ENCODE measurements around the gene FBXO2. TPM values are rescaled to one million over a fixed set of nuclear protein-coding genes. Genes with fewer than 3 reads are reported as not detected.

FBXO2 gene
- total RNA-seq, 1 experiment from 2014 or later: 131 TPM

- intact Hi-C loops (cut with micrococcal nuclease; ENCODE audit: unreplicated experiment) (no loop called here), in situ Hi-C loops (cut with HindIII; ENCODE audit: low pct_unique_long_range_greater_than_20kb, low sequenced_read_pairs) (no loop called here)
- no TSS peak for BruUV-seq (replicated peaks)
- ChIA-PET POLR2A (no interaction called here), CTCF (no interaction called here)
- H3K27ac ChIP-seq (ENCODE audit: low read length): no peak overlapping the region
- DNase-seq (ENCODE audit: low read depth, low spot score) (no peak), ATAC-seq (no peak; the same call in 1 of the 2 replicates)
- no peaks in the 10 kb centered on the region; the same call in 1 of the 2 replicates for H3K36me3 ChIP-seq (ENCODE audit: control insufficient read depth, insufficient read depth, low read length)
- H3K27me3 ChIP-seq (ENCODE audit: control insufficient read depth, insufficient read depth, low read length): no peaks in the 10 kb centered on the region; the same call in 1 of the 2 replicates
- H3K9me3 ChIP-seq (ENCODE audit: control insufficient read depth, insufficient read depth, low read depth, low read length): no peaks in the 10 kb centered on the region
- peaks cover 7% of the 10 kb centered on the region; the same call in 1 of the 2 replicates for H3K4me1 ChIP-seq (ENCODE audit: control insufficient read depth, insufficient read depth, low read length)
- no peak for TF ChIP-seq POLR2AphosphoS5 (IDR thresholded peaks at IDR 0.05; ENCODE audit: low read depth, low read length)
- TF ChIP-seq, protein P1, sequence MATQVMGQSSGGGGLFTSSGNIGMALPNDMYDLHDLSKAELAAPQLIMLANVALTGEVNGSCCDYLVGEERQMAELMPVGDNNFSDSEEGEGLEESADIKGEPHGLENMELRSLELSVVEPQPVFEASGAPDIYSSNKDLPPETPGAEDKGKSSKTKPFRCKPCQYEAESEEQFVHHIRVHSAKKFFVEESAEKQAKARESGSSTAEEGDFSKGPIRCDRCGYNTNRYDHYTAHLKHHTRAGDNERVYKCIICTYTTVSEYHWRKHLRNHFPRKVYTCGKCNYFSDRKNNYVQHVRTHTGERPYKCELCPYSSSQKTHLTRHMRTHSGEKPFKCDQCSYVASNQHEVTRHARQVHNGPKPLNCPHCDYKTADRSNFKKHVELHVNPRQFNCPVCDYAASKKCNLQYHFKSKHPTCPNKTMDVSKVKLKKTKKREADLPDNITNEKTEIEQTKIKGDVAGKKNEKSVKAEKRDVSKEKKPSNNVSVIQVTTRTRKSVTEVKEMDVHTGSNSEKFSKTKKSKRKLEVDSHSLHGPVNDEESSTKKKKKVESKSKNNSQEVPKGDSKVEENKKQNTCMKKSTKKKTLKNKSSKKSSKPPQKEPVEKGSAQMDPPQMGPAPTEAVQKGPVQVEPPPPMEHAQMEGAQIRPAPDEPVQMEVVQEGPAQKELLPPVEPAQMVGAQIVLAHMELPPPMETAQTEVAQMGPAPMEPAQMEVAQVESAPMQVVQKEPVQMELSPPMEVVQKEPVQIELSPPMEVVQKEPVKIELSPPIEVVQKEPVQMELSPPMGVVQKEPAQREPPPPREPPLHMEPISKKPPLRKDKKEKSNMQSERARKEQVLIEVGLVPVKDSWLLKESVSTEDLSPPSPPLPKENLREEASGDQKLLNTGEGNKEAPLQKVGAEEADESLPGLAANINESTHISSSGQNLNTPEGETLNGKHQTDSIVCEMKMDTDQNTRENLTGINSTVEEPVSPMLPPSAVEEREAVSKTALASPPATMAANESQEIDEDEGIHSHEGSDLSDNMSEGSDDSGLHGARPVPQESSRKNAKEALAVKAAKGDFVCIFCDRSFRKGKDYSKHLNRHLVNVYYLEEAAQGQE (IDR thresholded peaks at IDR 0.05; ENCODE audit: insufficient read depth in 1 of 2, low read depth in 2 of 2, low read length in 1 of 2): no peak
- no peak for TF ChIP-seq CTCF (IDR thresholded peaks at IDR 0.05)
- TF ChIP-seq TCF7L2 (IDR thresholded peaks at IDR 0.05; ENCODE audit: low read depth, low read length): no peak
- TF ChIP-seq SIN3A (IDR thresholded peaks at IDR 0.05; ENCODE audit: borderline replicate concordance, insufficient read depth, low read depth, low read length): no peak
- no peak overlapping the region for H3K4me3 ChIP-seq (ENCODE audit: low read depth in 2 of 2, low read length in 2 of 2)
Observed at GRCh38 chr1:11693917-11694316, 39.7 kb upstream of the FBXO2 start.

- Histone ChIP-seq H3K9me3 (ENCODE audit: control insufficient read depth, insufficient read depth, low read depth, low read length) (no peaks in the 10 kb centered on the region), H3K27me3 (ENCODE audit: control insufficient read depth, insufficient read depth, low read length) (no peaks in the 10 kb centered on the region; the same call in 1 of the 2 replicates), H3K4me3 (ENCODE audit: low read depth in 2 of 2, low read length in 2 of 2) (no peak overlapping the region), H3K36me3 (ENCODE audit: control insufficient read depth, insufficient read depth, low read length) (no peaks in the 10 kb centered on the region; the same call in 1 of the 2 replicates), H3K27ac (ENCODE audit: low read length) (no peak overlapping the region), H3K4me1 (ENCODE audit: control insufficient read depth, insufficient read depth, low read length) (peaks cover 7% of the 10 kb centered on the region; the same call in 1 of the 2 replicates)
- ChIA-PET POLR2A (no interaction called here), CTCF (no interaction called here)
- DNase-seq (ENCODE audit: low read depth, low spot score): no peak
- in situ Hi-C loops (cut with HindIII; ENCODE audit: low pct_unique_long_range_greater_than_20kb, low sequenced_read_pairs) (no loop called here), intact Hi-C loops (cut with micrococcal nuclease; ENCODE audit: unreplicated experiment) (no loop called here)
- peak; percentile 52; the same call in 1 of the 2 replicates for ATAC-seq
- BruUV-seq (replicated peaks): no TSS peak
- TF ChIP-seq TCF7L2 (IDR thresholded peaks at IDR 0.05; ENCODE audit: low read depth, low read length): no peak
- TF ChIP-seq POLR2AphosphoS5 (IDR thresholded peaks at IDR 0.05; ENCODE audit: low read depth, low read length): no peak
- TF ChIP-seq CTCF (IDR thresholded peaks at IDR 0.05): no peak
- TF ChIP-seq SIN3A (IDR thresholded peaks at IDR 0.05; ENCODE audit: borderline replicate concordance, insufficient read depth, low read depth, low read length): no peak
- TF ChIP-seq, protein P1 (IDR thresholded peaks at IDR 0.05; ENCODE audit: insufficient read depth in 1 of 2, low read depth in 2 of 2, low read length in 1 of 2): no peak
Observed at GRCh38 chr1:11693024-11693590, 38.9 kb upstream of the FBXO2 start.
